IPS-18c (cell line): ENCODE results near the gene IL17RD.

Source experiments
- H3K4me3 ChIP-seq: 2 replicates; pipeline ENCODE4 v1.7.0; 2013; ENCODE audit warnings: low read depth, mild to moderate bottlenecking, low read length, moderate library complexity; ENCODE audit not compliant: insufficient read depth
- H3K9me3 ChIP-seq: one replicate; pipeline ENCODE4 v1.6.1; 2013; ENCODE audit warnings: mild to moderate bottlenecking, low read length, moderate library complexity; ENCODE audit not compliant: control insufficient read depth, insufficient read depth

IL17RD gene

GRCh38 chr3:57065588-57065987, 99.6 kb downstream of the IL17RD start:
- no peaks in the 10 kb centered on the region for H3K9me3 ChIP-seq
- no peak overlapping the region for H3K4me3 ChIP-seq

GRCh38 chr3:57064572-57064971, 100.6 kb downstream of the IL17RD start:
- H3K9me3 ChIP-seq = no peaks in the 10 kb centered on the region
- no peak overlapping the region for H3K4me3 ChIP-seq

- H3K4me3 ChIP-seq = no peak overlapping the region
- H3K9me3 ChIP-seq = no peaks in the 10 kb centered on the region
These were observed 101.2 kb downstream of the IL17RD start for GRCh38 chr3:57064001-57064400.

GRCh38 chr3:57063032-57063431, 102.1 kb downstream of the IL17RD start:
- Histone ChIP-seq H3K4me3 (no peak overlapping the region; the same call in 1 of the 2 replicates), H3K9me3 (no peaks in the 10 kb centered on the region)

GRCh38 chr3:57062101-57062631, 103.0 kb downstream of the IL17RD start:
- H3K4me3 ChIP-seq = no peak overlapping the region
- H3K9me3 ChIP-seq = no peaks in the 10 kb centered on the region

DNA sequence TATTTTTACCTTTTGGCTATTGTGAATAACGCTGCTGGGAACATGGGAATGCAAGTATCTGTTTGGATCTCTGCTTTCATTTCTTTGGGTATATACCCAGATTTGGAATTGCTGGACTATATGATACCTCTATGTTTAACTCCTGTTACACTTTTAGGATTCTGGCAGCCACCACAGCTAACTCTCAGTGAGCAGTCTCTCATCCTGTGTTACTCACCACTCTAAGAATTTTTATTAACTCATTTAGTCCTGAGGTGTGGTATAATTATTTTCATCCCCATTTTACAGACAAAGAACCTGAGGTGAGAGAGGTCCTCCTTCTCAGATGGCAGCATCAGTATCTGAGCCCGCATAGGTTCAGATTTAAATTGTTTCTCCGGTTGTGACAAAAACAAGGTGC, 103.6 kb downstream of the IL17RD start:
- Histone ChIP-seq H3K9me3 (no peaks in the 10 kb centered on the region), H3K4me3 (no peak overlapping the region)

GRCh38 chr3:57060089-57060821, 104.9 kb downstream of the IL17RD start, which contains the start of gene SPATA12:
Gene SPATA12, plus strand, starts transcription at chr3:57060664. Its CDS starts 13,031 bp downstream, at chr3:57073695.
- Histone ChIP-seq H3K9me3 (no peaks in the 10 kb centered on the region), H3K4me3 (no peak within 1 kb of the TSS)

GRCh38 chr3:57059411-57059810, 105.7 kb downstream of the IL17RD start:
- Histone ChIP-seq H3K9me3 (no peaks in the 10 kb centered on the region), H3K4me3 (no peak overlapping the region)

- H3K4me3 ChIP-seq = no peak overlapping the region
These were observed 107.8 kb downstream of the IL17RD start for GRCh38 chr3:57057351-57057750.

GRCh38 chr3:57053122-57053521, 112.0 kb downstream of the IL17RD start:
- Histone ChIP-seq H3K9me3 (no peaks in the 10 kb centered on the region), H3K4me3 (no peak overlapping the region)

More at GRCh38 chr3:57057351-57057750, 107.8 kb downstream of the IL17RD start:
- H3K9me3 ChIP-seq = no peaks in the 10 kb centered on the region

DNA sequence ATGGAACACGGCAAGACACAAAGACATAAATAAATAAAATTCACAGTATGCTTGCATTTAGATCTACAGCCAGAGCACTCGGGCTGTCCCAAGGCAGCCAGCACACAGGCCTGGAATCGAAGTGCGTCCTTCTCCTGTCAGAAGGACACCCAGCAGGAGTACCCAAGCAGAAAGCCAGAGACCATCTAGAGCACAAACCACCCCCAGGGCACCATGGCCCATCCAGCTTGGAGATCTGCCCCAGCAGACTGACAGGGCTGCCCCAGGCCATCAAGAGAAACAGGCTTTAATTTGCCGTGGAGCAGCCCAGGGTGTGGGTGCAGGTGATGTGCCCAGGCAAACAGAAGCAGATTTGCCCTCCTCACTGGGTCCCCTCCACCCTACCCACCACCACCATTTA, 112.5 kb downstream of the IL17RD start:
- Histone ChIP-seq H3K4me3 (no peak overlapping the region), H3K9me3 (no peaks in the 10 kb centered on the region)

DNA sequence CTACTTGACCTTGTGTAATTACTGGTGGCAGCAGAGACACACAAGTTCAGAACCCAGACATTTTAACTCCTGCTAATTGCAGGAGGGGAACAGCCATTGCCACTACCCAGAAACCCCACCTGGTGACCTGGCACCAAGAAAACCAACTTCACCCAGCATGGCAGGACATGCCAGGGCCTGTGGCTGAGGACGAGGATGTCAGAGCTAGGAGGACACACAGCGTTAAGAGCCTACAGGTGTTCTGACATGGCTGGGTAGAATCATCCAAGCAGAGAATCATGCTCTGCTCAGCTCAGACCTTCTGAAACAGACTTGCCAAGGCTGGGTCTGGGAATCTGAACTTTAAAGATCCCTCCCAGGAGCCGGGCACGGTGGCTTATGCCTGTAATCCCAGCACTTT, 116.4 kb downstream of the IL17RD start:
- H3K9me3 ChIP-seq = no peaks in the 10 kb centered on the region

GRCh38 chr3:57048052-57048671, 117.0 kb downstream of the IL17RD start:
- H3K9me3 ChIP-seq = no peaks in the 10 kb centered on the region
- no peak overlapping the region for H3K4me3 ChIP-seq

More for the DNA sequence above, 116.4 kb downstream of the IL17RD start:
- H3K4me3 ChIP-seq = no peak overlapping the region

DNA sequence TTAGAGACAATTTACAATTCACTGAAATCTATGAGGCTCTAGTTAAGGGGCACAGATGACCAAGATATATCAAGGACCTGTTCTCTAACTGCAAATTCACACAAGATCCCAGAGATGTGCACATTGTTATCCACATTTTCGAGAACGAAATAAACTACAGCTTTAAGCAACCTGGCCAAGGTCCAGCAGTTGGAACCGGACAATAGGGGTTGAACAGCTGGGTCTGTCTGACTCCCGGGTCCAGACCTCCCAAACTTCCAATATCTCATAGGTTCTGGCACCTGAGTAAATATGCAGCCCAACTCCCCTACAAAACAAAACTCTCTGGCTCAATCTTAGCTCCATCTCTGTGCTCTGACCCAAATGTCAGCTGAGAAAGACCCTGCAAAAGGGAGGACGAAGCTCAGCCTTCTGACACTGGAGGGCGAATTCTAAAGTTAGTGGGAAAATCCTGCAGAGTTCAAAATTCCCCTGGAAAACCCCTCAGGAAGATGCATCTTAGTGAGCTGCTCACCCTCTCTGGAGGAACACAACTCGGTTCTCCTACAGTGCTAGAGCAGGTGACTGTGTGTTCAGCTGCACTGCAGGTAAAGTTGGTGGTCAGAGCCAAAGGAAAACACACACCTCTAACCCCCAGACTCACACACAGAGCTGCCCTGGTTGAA, 118.9 kb downstream of the IL17RD start:
- no peaks in the 10 kb centered on the region for H3K9me3 ChIP-seq

DNA sequence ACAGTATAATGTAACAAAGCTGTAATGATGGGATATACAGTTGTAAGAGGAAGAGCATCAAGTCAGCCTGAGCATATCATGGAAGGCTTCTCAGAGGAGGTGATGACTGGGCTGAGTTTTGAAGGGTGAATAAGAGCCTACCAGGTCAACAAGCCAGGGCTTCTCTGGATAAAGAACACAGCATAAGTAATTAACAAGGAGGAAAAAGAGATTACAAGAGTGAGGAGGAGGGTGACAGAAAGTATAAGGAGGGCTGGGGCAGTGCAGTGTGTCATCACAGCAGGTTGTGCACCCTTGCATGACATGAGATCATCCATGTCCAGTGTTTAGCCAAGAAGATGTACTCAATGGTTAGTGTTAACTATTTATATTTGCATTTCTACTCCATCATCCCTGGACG, 121.6 kb downstream of the IL17RD start:
- no peak overlapping the region for H3K4me3 ChIP-seq
- no peaks in the 10 kb centered on the region for H3K9me3 ChIP-seq

More for the DNA sequence above, 118.9 kb downstream of the IL17RD start:
- no peak overlapping the region for H3K4me3 ChIP-seq

GRCh38 chr3:57041674-57042073, 123.5 kb downstream of the IL17RD start:
- no peaks in the 10 kb centered on the region for H3K9me3 ChIP-seq
- no peak overlapping the region for H3K4me3 ChIP-seq
